DND-41 (cell line): ENCODE data around the gene MCTP1.

Source experiments
- CTCF ChIP-seq: IDR thresholded peaks from 2 replicates; pipeline ENCODE4 v1.5.1; 2012; ENCODE audit warnings: borderline replicate concordance, low read length, moderate library complexity, mild to moderate bottlenecking; ENCODE audit not compliant: poor library complexity, severe bottlenecking; ENCODE audit errors: extremely low read depth
- EZH2 ChIP-seq: IDR thresholded peaks from 3 replicates; pipeline ENCODE4 v1.6.1; 2012; ENCODE audit warnings: borderline replicate concordance, low read depth, mild to moderate bottlenecking, moderate library complexity, low read length, inconsistent platforms; ENCODE audit not compliant: severe bottlenecking

GRCh38 chr5:94891565-94891964 is 393.3 kb downstream of the MCTP1 start:
- TF ChIP-seq EZH2 (no peak), CTCF (no peak)
